GM12878 (cell line): ENCODE measurements around the gene HCFC1. TPM values are rescaled to one million over a fixed set of nuclear protein-coding genes. Genes with fewer than 3 reads are reported as not detected.
"Not testable (repeated sequence)": the region's sequence is repeated elsewhere in the genome, so short reads cannot be mapped to it uniquely, and the experiment has no call there.

Experiments used
- ATAC-seq: fragments of 200-7000 bp; cut with Tn5 transposase; 3 replicates; pipeline ENCODE4 v1.9.1; 2020; ENCODE audit warnings: mild to moderate bottlenecking, moderate library complexity
- BruUV-seq: library from RNA; stranded (reverse); fragments of 400-500 nt; replicated peaks from 2 replicates; lab custom pipeline; 2021; lab: Mats Ljungman, UMichigan
- CTCF ChIA-PET: fragments of 300-600 bp; sonication (Branson Sonifier 250); formaldehyde crosslinking; extraction: SDS; loops from one replicate; lab custom pipeline; 2021; ENCODE audit warnings: inconsistent platforms; lab: Yijun Ruan, JAX
- POLR2A ChIA-PET: fragments of 350-600 bp; formaldehyde crosslinking; extraction: SDS; loops from one replicate; lab custom pipeline; 2021; ENCODE audit warnings: inconsistent platforms; lab: Charles Lee
- RAD21 ChIA-PET: fragments of 300-600 bp; sonication (Branson Sonifier 250); formaldehyde crosslinking; loops from one replicate; lab custom pipeline; 2023; ENCODE audit warnings: antibody characterized with exemption; ENCODE audit not compliant: unreplicated experiment; lab: Charles Lee
- SMC1A ChIA-PET: fragments of 300-600 bp; sonication (Branson Sonifier 250); formaldehyde crosslinking; loops from one replicate; lab custom pipeline; 2023; ENCODE audit not compliant: unreplicated experiment, uncharacterized antibody; lab: Charles Lee
- DNase-seq: peaks from one replicate; pipeline ENCODE4 v3.0.0-alpha.2; 2011; ENCODE audit warnings: low read depth, low spot score
- FAIRE-seq: peaks from 3 replicates; lab custom pipeline; 2011; peaks lifted over from hg19 to GRCh38; lab: Jason Lieb, UNC
- H2AFZ ChIP-seq: 2 replicates; pipeline ENCODE4 v1.6.0; 2011; ENCODE audit warnings: low read depth, low read length, control low read depth; ENCODE audit not compliant: control insufficient read depth
- H3K27ac ChIP-seq: 2 replicates; pipeline ENCODE4 v1.5.1; 2011; ENCODE audit warnings: control low read depth; ENCODE audit not compliant: control insufficient read depth, insufficient read depth
- H3K27me3 ChIP-seq, 2 experiments: replicated peaks in 1 of 2; 2 replicates each; pipeline versions ENCODE4 v1.6.0 to v1.6.1; 2011; ENCODE audit warnings: low read length in 1 of 2; ENCODE audit not compliant: control insufficient read depth in 2 of 2, insufficient read depth in 2 of 2
- H3K36me3 ChIP-seq, 2 experiments: 2 replicates each; pipeline ENCODE4 v1.5.1; 2011; ENCODE audit warnings: low read length in 1 of 2; ENCODE audit not compliant: control insufficient read depth in 2 of 2, insufficient read depth in 2 of 2
- H3K4me1 ChIP-seq: 2 replicates; pipeline ENCODE4 v1.6.1; 2011; ENCODE audit warnings: mild to moderate bottlenecking, low read length, moderate library complexity, mixed read lengths; ENCODE audit not compliant: control insufficient read depth, insufficient read depth
- H3K4me2 ChIP-seq: 2 replicates; pipeline ENCODE4 v1.6.0; 2011; ENCODE audit warnings: control low read depth; ENCODE audit not compliant: control insufficient read depth, insufficient read depth
- H3K4me3 ChIP-seq: fragments of 200-600 bp; sonication (generic); 2 replicates; pipeline ENCODE4 v1.5.1; 2016
- H3K79me2 ChIP-seq: 2 replicates; pipeline ENCODE4 v1.6.0; 2011; ENCODE audit warnings: low read length; ENCODE audit not compliant: control insufficient read depth, insufficient read depth
- H3K9ac ChIP-seq: 2 replicates; pipeline ENCODE4 v1.8.0; 2011; ENCODE audit warnings: low read length, control low read depth, mixed read lengths; ENCODE audit not compliant: control insufficient read depth, insufficient read depth
- H3K9me3 ChIP-seq: replicated peaks from 3 replicates; pipeline ENCODE4 v1.5.1; 2011; ENCODE audit warnings: mild to moderate bottlenecking, low read length; ENCODE audit not compliant: control insufficient read depth, insufficient read depth
- H4K20me1 ChIP-seq: 2 replicates; pipeline ENCODE4 v1.6.0; 2011; ENCODE audit not compliant: control insufficient read depth, insufficient read depth
- CREM ChIP-seq: IDR thresholded peaks from 2 replicates; pipeline ENCODE4 v1.6.1; 2014; ENCODE audit warnings: antibody characterized with exemption, low read depth
- KDM1A ChIP-seq: fragments of 200-600 bp; sonication (generic); IDR thresholded peaks from 2 replicates; pipeline ENCODE4 v1.6.1; 2016; ENCODE audit warnings: borderline replicate concordance
- MEF2A ChIP-seq: IDR thresholded peaks from 2 replicates; pipeline ENCODE4 v1.6.1; 2011; ENCODE audit warnings: low read depth, mild to moderate bottlenecking, low read length, moderate library complexity; ENCODE audit not compliant: insufficient read depth
- NFXL1 ChIP-seq: fragments of 450-650 bp; IDR thresholded peaks from 2 replicates; pipeline ENCODE4 v1.6.1; 2017; ENCODE audit warnings: antibody characterized with exemption, mild to moderate bottlenecking, borderline replicate concordance
- whole genome bisulfite sequencing: methylation state at CpG from one replicate; pipeline ENCODE4 v1.1.6; 2016; ENCODE audit warnings: low lambda C conversion rate; ENCODE audit not compliant: insufficient replicate concordance, insufficient coverage; ENCODE audit errors: missing lambda C conversion rate; 5-methylcytosine and 5-hydroxymethylcytosine counted together
- in situ Hi-C: fragments of 300-500 bp; cut with MboI; formaldehyde crosslinking; loops from 9 replicates; pipeline ENCODE4 v1.14.3; 2018; ENCODE audit warnings: mixed read lengths
- intact Hi-C: fragments of 100-400 bp; cut with micrococcal nuclease; formaldehyde crosslinking; loops from one replicate; pipeline ENCODE4 v1.14.2; 2022; ENCODE audit not compliant: unreplicated experiment
- polyA plus RNA-seq, 11 experiments: library from polyadenylated mRNA; depleted of rRNA in 4 of 11; unstranded in 6 of 11; stranded (reverse) in 5 of 11; fragments of >200 nt; fragmentation: Nextera tagmentation in 4 of 11; fragmentation: Illumina TruSeq in 1 of 11; extraction: Ambion mirVana in 4 of 11; extraction: Trizol in 1 of 11; gene quantifications; 1 replicate in 1 of 11; 2 replicates in 10 of 11; pipeline versions ENCODE4 v1.2.1 to v1.2.3, GENCODE V29; 2011 to 2016; ENCODE audit warnings: inconsistent platforms in 2 of 11, missing spikeins in 2 of 11, low read depth in 1 of 11
- total RNA-seq, 4 experiments: library from RNA; depleted of rRNA in 3 of 4; stranded (reverse); fragments of >200 nt in 3 of 4; fragmentation: Illumina TruSeq in 1 of 4; extraction: Trizol in 1 of 4; gene quantifications; 2 replicates each; pipeline versions ENCODE4 v1.2.1 to v1.2.3, GENCODE V29; 2013 to 2021
- TF ChIP-seq, protein P1 (sequence below): IDR thresholded peaks from 2 replicates; pipeline ENCODE4 v1.6.1; 2011; ENCODE audit warnings: borderline replicate concordance, low read depth, mild to moderate bottlenecking, moderate library complexity, low read length; ENCODE audit not compliant: insufficient read depth, poor library complexity, severe bottlenecking
- TF ChIP-seq, protein P2 (sequence below): IDR thresholded peaks from 2 replicates; pipeline ENCODE4 v1.6.1; 2011; ENCODE audit warnings: mild to moderate bottlenecking, low read depth, low read length, moderate library complexity; ENCODE audit not compliant: insufficient replicate concordance

The HCFC1 gene
- total and polyA plus RNA-seq, 10 of the 15 experiments (the other 5 are each of a cell fraction or from before 2014, with no cell fraction given) = 3.9 to 92.7 (median 23.5) TPM

DNA sequence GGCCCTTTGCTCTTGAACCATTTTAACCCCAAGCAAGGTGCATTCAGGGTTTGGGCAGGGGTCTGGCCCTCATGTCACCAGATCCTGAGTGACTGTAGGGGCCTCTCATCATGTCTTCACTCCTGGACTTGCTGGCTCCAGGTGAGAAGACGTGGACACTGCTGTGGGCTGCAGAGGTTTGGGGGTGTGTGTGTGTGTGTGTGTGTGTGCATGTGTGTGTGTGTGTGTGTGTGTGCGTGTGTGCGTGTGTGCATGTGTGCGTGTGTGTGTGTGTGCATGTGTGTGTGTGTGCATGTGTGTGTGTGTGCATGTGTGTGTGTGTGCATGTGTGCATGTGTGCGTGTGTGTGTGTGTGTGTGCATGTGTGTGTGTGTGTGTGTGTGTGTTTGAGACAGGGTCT, 22.8 kb upstream of the HCFC1 start:
- 100% methylated on average over 1 of the region's 5 CpGs for WGBS
- FAIRE-seq, BruUV-seq, H3K4me2 ChIP-seq, H3K9me3 ChIP-seq, CTCF ChIA-PET, H3K79me2 ChIP-seq, H4K20me1 ChIP-seq, H3K9ac ChIP-seq, intact Hi-C loops, RAD21 ChIA-PET, DNase-seq, H3K27me3 ChIP-seq, H3K36me3 ChIP-seq, SMC1A ChIA-PET, ATAC-seq, POLR2A ChIA-PET, in situ Hi-C loops, H3K27ac ChIP-seq, H2AFZ ChIP-seq, H3K4me1 ChIP-seq, H3K4me3 ChIP-seq: not testable (repeated sequence)
- TF ChIP-seq, protein P1, sequence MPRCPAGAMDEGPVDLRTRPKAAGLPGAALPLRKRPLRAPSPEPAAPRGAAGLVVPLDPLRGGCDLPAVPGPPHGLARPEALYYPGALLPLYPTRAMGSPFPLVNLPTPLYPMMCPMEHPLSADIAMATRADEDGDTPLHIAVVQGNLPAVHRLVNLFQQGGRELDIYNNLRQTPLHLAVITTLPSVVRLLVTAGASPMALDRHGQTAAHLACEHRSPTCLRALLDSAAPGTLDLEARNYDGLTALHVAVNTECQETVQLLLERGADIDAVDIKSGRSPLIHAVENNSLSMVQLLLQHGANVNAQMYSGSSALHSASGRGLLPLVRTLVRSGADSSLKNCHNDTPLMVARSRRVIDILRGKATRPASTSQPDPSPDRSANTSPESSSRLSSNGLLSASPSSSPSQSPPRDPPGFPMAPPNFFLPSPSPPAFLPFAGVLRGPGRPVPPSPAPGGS = peak; percentile 62

DNA sequence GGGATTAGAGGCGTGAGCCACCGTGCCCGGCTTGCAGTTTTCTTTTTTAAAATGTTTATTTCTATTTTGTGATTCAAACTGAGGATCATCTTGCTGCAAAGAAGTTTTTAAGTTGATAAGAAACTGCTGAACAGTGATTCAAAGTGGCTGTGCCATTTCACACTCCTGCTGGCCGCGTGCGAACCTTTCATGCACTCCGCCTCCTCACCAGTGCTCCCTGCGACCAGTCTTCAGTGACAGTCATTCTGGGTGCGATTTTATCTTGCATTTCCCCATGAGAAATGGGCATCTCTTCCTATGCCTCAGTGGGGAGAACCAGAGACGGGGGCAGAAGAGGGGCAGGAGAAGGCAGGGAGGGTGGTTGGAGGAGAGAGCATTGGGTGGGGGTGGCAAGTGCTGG, 22.4 kb upstream of the HCFC1 start:
- no TSS peak for BruUV-seq
- ATAC-seq = no peak
- in situ Hi-C loops = no loop called here

More for the DNA sequence above, 22.4 kb upstream of the HCFC1 start:
- POLR2A ChIA-PET = no interaction called here
- intact Hi-C loops = no loop called here
- Histone ChIP-seq H3K4me1 (no peaks in the 10 kb centered on the region), H4K20me1 (no peaks in the 10 kb centered on the region), H3K9ac (no peak overlapping the region), H3K9me3 (no peaks in the 10 kb centered on the region; the same call in 2 of the 3 replicates), H3K79me2 (no peaks in the 10 kb centered on the region), H2AFZ (no peak overlapping the region), H3K27me3 (no peaks in the 10 kb centered on the region), H3K4me2 (no peak overlapping the region), H3K27ac (no peak overlapping the region), H3K36me3 (no peaks in the 10 kb centered on the region), H3K4me3 (no peak overlapping the region)
- DNase-seq (no peak), FAIRE-seq (no peak)
- RAD21 ChIA-PET = no interaction called here
- CTCF ChIA-PET = no interaction called here
- WGBS = 64% methylated on average over 10 of the region's 10 CpGs
- no peak for TF ChIP-seq MEF2A
- TF ChIP-seq CREM = no peak
- TF ChIP-seq NFXL1 = no peak
- TF ChIP-seq, protein P2, sequence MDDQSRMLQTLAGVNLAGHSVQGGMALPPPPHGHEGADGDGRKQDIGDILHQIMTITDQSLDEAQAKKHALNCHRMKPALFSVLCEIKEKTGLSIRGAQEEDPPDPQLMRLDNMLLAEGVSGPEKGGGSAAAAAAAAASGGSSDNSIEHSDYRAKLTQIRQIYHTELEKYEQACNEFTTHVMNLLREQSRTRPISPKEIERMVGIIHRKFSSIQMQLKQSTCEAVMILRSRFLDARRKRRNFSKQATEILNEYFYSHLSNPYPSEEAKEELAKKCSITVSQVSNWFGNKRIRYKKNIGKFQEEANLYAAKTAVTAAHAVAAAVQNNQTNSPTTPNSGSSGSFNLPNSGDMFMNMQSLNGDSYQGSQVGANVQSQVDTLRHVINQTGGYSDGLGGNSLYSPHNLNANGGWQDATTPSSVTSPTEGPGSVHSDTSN = no peak
- no peak for TF ChIP-seq KDM1A
- SMC1A ChIA-PET = no interaction called here
